ENCODE results near the gene SPARC. TPM values are rescaled to one million over a fixed set of nuclear protein-coding genes. Genes with fewer than 3 reads are reported as not detected.

Gene SPARC
- polyA plus RNA-seq, 1 of the 3 experiments (the other 2 are of a cell fraction) = 1,115 TPM

DNA sequence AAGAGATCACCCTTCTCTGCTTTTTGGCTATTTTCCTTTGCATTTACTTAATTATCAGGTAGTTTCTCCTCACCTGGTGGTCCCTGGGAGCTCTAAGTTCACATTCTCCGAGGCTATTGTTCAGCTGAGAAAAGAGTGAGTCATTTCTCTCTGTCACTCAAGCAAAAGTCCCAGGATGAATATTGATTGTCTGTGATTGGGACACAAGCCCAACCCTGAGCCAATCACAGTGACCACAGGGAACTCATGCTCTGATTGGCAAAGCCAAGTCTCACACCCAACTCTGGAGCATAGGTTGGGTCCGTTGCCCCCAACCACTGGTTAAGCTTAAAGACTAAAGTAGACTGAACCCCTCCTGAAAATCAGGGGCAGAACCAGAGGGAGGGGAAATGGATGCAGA is 67.8 kb downstream of the SPARC start (continued):
- TF ChIP-seq, protein P1, sequence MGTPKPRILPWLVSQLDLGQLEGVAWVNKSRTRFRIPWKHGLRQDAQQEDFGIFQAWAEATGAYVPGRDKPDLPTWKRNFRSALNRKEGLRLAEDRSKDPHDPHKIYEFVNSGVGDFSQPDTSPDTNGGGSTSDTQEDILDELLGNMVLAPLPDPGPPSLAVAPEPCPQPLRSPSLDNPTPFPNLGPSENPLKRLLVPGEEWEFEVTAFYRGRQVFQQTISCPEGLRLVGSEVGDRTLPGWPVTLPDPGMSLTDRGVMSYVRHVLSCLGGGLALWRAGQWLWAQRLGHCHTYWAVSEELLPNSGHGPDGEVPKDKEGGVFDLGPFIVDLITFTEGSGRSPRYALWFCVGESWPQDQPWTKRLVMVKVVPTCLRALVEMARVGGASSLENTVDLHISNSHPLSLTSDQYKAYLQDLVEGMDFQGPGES (IDR thresholded peaks at IDR 0.05; ENCODE audit: low read depth, low read length) = no peak
- TF ChIP-seq, protein P2, sequence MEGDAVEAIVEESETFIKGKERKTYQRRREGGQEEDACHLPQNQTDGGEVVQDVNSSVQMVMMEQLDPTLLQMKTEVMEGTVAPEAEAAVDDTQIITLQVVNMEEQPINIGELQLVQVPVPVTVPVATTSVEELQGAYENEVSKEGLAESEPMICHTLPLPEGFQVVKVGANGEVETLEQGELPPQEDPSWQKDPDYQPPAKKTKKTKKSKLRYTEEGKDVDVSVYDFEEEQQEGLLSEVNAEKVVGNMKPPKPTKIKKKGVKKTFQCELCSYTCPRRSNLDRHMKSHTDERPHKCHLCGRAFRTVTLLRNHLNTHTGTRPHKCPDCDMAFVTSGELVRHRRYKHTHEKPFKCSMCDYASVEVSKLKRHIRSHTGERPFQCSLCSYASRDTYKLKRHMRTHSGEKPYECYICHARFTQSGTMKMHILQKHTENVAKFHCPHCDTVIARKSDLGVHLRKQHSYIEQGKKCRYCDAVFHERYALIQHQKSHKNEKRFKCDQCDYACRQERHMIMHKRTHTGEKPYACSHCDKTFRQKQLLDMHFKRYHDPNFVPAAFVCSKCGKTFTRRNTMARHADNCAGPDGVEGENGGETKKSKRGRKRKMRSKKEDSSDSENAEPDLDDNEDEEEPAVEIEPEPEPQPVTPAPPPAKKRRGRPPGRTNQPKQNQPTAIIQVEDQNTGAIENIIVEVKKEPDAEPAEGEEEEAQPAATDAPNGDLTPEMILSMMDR (IDR thresholded peaks at IDR 0.05) = no peak
- no peak for TF ChIP-seq SMC3 (IDR thresholded peaks at IDR 0.05; ENCODE audit: low read depth, low read length)
- TF ChIP-seq RXRA (IDR thresholded peaks at IDR 0.05; ENCODE audit: borderline replicate concordance, low read depth) = no peak
- no peak for TF ChIP-seq TEAD4 (IDR thresholded peaks at IDR 0.05; ENCODE audit: borderline replicate concordance, insufficient read depth)
- TF ChIP-seq, protein P3, sequence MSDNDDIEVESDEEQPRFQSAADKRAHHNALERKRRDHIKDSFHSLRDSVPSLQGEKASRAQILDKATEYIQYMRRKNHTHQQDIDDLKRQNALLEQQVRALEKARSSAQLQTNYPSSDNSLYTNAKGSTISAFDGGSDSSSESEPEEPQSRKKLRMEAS (IDR thresholded peaks at IDR 0.05; ENCODE audit: low read depth) = no peak
- no peak for TF ChIP-seq CHD2 (IDR thresholded peaks at IDR 0.05; ENCODE audit: low read length, partially characterized antibody)

DNA sequence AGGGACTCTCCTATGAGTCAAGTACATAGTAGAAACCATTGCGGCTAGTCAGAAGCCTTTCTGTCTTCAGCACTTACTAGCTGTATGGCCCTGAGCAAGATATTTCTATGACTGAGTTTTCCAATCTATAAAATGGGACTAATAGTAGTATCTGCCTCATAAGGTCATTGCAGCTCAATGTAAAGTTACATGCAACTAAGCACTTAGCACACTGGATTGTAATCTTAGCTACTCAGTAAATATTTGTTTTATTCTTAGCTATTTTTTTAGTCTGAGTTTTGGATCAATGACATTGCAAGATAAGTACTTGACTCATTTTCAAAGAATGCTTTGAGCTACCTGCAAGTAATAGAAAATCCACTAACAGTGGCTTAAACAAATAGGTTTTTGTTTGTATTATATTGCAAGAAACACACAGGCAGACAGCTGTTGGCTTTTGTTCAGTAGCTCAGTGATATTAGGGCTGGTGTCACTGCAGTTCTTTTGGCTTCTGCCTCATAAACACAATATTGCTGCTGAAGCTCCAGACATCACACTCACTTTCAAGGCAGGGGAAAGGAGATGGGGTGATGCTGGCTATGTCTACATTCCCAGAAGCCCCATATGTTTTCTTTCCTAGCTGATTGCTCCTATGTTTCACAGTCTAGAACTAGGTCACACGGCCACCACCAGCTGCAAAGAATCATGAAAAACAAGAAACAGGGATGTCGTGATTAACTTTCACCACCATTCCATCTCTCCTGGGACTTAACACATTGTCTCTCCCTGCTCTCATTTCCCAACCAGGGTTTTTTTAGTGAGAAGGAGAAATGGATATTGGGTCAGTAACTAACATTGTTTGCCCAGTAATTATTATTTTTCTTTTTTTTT is 68.6 kb downstream of the SPARC start:
- no peaks in the 10 kb centered on the region for H3K4me1 ChIP-seq (ENCODE audit: control insufficient read depth in 1 of 2, insufficient read depth in 2 of 2, low read depth in 1 of 2, low read length in 1 of 2)
- H2AFZ ChIP-seq (ENCODE audit: low read depth) = no peak overlapping the region
- no peak overlapping the region for H3K4me2 ChIP-seq
- 0 out of 2 replicates have a peak, but pooled peaks cover 8% of the 10 kb centered on the region for H3K27me3 ChIP-seq (ENCODE audit: insufficient read depth)
- 50% methylated on average over 3 of the region's 3 CpGs for WGBS (ENCODE audit: low lambda C conversion rate)
- H4K20me1 ChIP-seq (ENCODE audit: insufficient read depth) = no peaks in the 10 kb centered on the region
- TF ChIP-seq JUND (IDR thresholded peaks at IDR 0.05) = no peak
- TF ChIP-seq TCF12 (IDR thresholded peaks at IDR 0.05) = no peak
- no peak for TF ChIP-seq RCOR1 (IDR thresholded peaks at IDR 0.05; ENCODE audit: low read length)
- no peak for TF ChIP-seq RXRA (IDR thresholded peaks at IDR 0.05; ENCODE audit: borderline replicate concordance, low read depth)
- no peak for TF ChIP-seq FOXJ3 (CRISPR knock-in tag; IDR thresholded peaks at IDR 0.05)
- TF ChIP-seq, protein P4, sequence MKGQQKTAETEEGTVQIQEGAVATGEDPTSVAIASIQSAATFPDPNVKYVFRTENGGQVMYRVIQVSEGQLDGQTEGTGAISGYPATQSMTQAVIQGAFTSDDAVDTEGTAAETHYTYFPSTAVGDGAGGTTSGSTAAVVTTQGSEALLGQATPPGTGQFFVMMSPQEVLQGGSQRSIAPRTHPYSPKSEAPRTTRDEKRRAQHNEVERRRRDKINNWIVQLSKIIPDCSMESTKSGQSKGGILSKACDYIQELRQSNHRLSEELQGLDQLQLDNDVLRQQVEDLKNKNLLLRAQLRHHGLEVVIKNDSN (IDR thresholded peaks at IDR 0.05; ENCODE audit: borderline replicate concordance, low read depth) = no peak
- TF ChIP-seq, protein P5, sequence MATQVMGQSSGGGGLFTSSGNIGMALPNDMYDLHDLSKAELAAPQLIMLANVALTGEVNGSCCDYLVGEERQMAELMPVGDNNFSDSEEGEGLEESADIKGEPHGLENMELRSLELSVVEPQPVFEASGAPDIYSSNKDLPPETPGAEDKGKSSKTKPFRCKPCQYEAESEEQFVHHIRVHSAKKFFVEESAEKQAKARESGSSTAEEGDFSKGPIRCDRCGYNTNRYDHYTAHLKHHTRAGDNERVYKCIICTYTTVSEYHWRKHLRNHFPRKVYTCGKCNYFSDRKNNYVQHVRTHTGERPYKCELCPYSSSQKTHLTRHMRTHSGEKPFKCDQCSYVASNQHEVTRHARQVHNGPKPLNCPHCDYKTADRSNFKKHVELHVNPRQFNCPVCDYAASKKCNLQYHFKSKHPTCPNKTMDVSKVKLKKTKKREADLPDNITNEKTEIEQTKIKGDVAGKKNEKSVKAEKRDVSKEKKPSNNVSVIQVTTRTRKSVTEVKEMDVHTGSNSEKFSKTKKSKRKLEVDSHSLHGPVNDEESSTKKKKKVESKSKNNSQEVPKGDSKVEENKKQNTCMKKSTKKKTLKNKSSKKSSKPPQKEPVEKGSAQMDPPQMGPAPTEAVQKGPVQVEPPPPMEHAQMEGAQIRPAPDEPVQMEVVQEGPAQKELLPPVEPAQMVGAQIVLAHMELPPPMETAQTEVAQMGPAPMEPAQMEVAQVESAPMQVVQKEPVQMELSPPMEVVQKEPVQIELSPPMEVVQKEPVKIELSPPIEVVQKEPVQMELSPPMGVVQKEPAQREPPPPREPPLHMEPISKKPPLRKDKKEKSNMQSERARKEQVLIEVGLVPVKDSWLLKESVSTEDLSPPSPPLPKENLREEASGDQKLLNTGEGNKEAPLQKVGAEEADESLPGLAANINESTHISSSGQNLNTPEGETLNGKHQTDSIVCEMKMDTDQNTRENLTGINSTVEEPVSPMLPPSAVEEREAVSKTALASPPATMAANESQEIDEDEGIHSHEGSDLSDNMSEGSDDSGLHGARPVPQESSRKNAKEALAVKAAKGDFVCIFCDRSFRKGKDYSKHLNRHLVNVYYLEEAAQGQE (IDR thresholded peaks at IDR 0.05; ENCODE audit: low read depth, low read length) = no peak
- no peak for TF ChIP-seq NRF1 (IDR thresholded peaks at IDR 0.05; ENCODE audit: low read depth, low read length)
- H3K9me3 ChIP-seq = no peaks in the 10 kb centered on the region
- H3K79me2 ChIP-seq (ENCODE audit: insufficient read depth) = no peaks in the 10 kb centered on the region
- H3K36me3 ChIP-seq (replicated peaks in 1 of 2; ENCODE audit: control insufficient read depth in 1 of 2, insufficient read depth in 2 of 2, low read length in 1 of 2) = no peaks in the 10 kb centered on the region
- ChIA-PET CTCF (interaction anchor here (1.1 to 1.3 kb wide), 2 partner anchors 9 to 10 kb away, joined by 3 read pairs; no protein-coding TSS in a partner anchor), POLR2A (no interaction called here)
- no peaks in the 10 kb centered on the region for H3F3A ChIP-seq (replicated peaks; ENCODE audit: insufficient read depth)
- no peak for DNase-seq
- H3K4me3 ChIP-seq (ENCODE audit: low read depth in 2 of 2, low read length in 1 of 2) = no peak overlapping the region
- H3K27ac ChIP-seq (ENCODE audit: low read depth in 2 of 2, low read length in 1 of 2) = no peak overlapping the region
- H3K9me2 ChIP-seq = no peaks in the 10 kb centered on the region
- no peak overlapping the region for H3K9ac ChIP-seq
